ENCODE data around the gene PYDC2.
"Not testable (repeated sequence)": the region's sequence is repeated elsewhere in the genome, so short reads cannot be mapped to it uniquely, and the experiment has no call there.

The PYDC2 gene

DNA sequence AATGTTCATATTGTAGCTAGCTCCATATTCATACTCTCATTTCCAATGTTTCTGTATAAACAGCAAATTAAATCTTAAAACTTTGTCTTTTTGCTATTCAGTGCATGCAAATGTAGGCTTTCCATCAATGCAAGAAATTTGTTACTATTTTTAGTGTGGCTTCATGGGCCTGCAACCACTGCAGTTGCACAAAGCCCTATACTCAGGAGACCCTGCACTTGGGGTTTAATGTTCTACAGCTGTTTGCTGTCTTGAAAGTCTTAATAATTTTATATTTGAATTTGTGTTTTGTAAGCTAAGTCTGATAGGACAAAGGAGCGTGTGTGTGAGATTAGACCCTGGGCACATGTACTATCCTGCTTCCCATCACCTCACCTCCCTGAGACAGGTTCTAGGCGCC, 9.6 kb downstream of the PYDC2 start:
- no peak for DNase-seq

DNA sequence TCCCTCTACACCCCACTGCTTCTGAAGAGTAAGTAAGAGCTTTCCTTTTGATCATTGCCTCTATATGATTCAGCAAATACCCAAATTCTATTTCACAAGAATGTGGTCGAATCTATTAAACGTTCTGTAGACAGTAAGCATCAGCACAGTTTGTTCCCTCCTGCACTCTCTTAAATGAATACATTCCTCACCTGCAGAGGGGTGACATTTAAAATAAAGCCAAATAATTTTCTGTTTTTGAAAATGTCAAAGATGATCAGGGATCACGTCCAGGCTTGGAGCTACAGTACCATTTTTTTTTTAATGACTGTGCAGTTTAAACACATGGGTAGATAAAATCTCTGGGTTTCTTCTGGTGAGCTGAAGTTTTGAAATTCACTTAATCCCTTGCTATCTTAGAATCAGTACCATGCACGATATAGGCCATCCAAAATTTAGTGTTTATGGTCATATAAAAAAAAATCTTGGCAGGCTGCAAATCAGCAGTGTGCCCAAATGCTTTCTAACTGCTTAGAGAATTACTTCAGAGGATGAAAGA, 12.8 kb downstream of the PYDC2 start:
- DNase-seq: no peak

DNA sequence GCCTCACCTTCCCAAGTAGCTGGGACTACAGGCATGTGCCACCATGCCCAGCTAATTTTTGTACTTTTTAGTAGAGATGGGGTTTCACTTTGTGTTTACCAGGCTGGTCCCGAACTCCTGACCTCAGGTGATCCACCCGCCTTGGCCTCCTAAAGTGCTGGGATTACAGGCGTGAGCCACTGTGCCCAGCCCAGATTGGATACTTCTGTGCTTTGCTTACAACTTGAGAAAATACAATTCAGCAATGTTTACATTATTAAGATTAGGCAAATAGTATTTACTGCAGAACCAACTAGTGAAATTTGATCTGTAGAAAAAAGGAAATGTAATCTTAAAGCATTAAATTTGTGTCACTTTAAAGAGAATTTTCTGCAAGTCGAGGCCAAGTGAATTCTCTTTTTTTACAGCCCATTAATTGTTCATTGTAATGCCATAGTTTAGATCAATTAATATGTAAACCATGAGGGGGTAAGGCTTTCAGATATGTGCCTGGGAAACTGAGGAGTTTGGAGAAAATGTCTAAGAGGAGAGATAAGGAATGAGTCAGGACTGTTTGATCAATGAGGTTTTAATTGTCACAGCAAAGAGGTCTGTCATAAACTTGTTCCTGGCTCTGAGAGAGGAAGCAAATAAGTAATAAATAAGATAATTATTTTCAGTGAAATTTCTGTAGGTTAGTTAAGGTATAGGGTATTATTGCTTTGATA, 15.3 kb downstream of the PYDC2 start:
- DNase-seq: no peak

DNA sequence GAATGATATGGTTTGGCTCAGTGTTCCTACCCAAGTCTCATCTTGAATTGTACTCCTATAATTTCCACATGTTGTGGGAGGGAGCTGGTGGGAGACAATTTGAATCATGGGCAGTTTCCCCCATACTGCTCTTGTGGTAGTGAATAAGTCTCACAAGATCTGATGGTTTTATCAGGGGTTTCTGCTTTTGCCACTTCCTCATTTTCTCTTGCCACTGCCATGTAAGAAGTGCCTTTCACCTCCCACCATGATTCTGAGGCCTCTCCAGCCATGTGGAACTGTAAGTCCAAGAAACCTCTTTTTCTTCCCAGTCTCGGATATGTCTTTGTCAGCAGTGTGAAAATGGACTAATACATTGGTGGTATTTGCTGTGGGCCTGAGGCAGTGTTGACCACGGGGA, 23.0 kb downstream of the PYDC2 start:
- not testable (repeated sequence) for DNase-seq

DNA sequence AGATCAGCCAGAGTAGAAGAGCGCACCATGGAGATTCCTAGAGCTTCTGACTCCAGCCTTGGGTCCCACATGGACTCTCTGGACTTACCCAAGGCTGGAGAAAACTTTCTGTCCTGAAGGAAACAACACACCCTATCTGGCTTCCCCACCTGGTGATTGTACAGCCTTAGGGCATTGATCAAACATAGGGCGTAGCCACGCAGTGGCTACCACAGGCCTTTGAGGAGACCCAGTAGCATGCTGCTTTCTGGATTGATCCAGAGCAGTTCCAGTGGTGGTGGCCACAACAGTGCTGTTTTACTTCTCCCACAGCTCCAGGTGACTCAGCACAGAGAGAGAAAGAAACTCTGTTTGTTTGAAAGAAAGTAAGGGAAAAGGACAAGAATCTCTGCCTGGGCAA, 23.5 kb downstream of the PYDC2 start:
- no peak for DNase-seq

DNA sequence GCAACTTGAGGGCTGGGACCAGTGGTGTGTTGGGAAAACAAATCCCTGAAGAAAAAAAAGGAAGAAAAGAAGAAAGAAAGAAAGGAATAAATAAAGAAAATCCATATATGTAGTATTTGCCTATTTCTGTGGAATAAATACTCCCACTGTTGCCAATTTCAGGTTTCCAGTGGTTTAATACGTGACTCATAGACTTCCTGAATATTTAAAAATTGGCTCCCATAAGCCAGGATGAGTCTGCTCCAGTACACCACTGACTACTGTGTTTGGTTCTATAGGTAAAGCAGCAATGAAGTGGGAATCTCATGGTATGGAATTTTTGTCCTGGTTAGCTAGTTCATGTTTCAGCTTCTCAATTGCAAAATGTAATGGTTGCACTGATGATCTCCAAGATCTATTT, 31.6 kb downstream of the PYDC2 start:
- no peak for DNase-seq

DNA sequence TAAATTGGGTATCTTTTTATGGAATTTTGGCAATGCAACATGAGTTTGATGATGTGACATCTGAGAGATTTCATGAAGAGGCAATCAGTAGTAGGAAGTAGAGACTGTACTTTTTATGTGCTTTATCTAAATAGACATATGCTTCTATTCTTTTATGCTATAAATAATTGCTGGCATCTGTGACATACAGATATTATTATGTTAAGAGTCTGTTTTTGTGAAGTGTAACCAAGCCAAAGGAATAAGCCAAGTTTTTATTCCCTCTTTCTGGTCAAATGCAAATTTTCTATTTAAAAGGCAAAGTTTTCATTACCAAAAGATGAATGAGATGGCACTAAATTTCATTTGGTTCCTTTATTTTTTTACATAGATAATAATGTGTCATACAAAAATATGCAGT, 32.4 kb downstream of the PYDC2 start:
- DNase-seq: no peak

DNA sequence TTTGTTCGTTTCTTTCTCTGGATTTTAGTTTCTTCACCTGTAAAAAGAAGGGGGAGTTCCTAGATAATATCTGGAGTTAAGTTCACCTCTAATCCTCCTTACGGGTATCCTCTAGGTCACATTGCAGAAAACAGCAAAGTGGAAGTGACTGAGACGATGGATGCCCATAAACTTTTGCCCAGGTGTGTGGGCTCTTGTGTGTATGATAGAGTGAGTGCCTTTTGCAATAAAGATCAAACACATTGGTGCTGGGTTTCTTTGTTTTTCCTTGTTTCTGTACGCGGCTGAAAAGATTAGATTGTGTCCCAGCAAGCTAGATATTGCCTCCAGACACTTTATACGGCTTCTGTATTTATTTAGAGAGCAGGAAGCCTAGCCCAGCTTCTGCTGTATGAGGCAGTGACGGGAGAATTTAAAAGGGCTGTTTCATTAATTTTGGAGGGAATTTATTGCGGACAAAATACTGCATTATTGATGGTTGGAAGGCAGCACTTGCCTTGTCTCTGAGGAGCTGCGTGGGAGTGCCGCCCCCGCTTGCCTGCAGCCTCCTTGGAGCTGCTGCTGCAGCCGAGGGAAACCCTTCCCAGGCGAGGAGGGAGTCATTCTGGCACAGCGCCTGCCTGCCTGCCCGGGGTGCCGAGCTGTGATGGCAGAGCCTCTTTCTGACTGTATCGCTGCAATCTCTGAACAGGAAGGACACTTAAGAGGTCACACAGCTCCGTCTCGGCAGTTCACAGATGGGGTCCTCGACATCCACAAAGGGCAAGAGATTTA, 38.5 kb downstream of the PYDC2 start:
- no peak for DNase-seq

DNA sequence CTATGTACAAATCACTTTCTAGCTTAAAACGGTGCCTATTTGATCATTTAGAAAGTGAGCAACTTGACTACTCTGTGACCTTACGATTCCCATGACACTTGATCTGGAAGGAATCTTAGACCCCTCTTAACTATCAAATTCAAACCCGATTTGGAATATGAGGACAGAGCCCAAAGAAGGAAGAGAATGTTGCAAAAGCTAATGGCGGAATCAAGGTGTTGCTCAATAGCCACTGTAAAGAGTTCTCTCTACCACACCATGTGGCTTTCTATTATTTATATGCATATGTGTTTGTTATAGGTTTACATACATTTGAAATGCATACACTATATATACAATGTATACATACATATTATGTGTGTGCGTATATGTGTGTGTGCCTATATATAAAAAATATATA, 39.9 kb downstream of the PYDC2 start:
- no peak for DNase-seq

DNA sequence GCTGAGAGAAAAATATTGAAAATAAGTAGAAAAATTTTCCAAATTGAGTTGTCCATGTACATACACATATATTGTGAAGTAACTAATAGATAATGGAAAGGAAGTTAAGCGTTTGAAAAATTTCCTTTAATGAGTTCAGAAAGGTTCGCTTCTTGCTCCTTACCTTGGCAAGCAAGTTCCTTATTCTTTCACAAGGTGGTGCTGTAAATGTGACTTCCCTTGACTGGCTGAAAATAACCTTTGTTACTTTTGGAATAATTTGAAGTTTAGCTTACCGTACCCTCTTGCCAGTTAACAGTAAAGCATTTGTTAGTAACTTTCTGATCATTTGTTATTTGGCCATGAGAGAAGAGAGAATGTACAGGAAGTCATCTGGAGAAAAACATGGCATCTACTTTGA, 41.6 kb downstream of the PYDC2 start:
- DNase-seq: no peak

DNA sequence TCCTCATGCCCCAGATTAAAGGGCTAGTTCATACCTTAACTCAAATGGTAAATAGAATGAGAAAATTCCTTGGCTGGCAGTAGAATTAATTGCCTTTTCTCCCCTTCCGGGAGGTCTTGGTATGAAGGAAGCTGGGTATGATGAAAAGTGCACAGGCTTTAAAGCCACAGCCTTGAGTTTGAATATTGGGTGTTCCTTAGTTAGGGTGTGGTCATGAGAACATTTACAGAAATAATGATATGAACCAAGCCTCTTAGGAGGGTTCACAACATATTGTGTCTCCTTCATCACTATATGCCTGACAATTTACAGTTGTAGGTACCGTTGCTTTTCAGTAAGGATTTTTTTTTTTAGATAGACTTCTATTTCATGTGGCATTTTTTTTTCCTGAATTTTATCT, 48.1 kb downstream of the PYDC2 start:
- no peak for DNase-seq

All from central memory CD4-positive, alpha-beta T cell (primary cell).